CD14-positive monocyte (primary cell): ENCODE data around the gene LIMA1. TPM values are rescaled to one million over a fixed set of nuclear protein-coding genes. Genes with fewer than 3 reads are reported as not detected.
"Not testable (repeated sequence)": the region's sequence is repeated elsewhere in the genome, so short reads cannot be mapped to it uniquely, and the experiment has no call there.

Experiments used
- DNase-seq, 3 donors: peaks; one replicate each; pipeline ENCODE4 v3.0.0-alpha.2; 2011 to 2022
- H2AFZ ChIP-seq: 2 replicates; pipeline ENCODE4 v1.6.0; 2012; ENCODE audit warnings: mild to moderate bottlenecking, low read depth, low read length, inconsistent platforms; ENCODE audit not compliant: insufficient read depth, poor library complexity, severe bottlenecking
- H3K27ac ChIP-seq, 2 donors: 1 replicate in 1 of 2; 2 replicates in 1 of 2; pipeline ENCODE4 v1.5.1; 2012 to 2013; ENCODE audit warnings: low read length in 2 of 2, control low read depth in 1 of 2, inconsistent platforms in 1 of 2, low read depth in 1 of 2, mild to moderate bottlenecking in 1 of 2
- H3K27me3 ChIP-seq, 2 donors: one replicate each; pipeline versions ENCODE4 v1.6.0 to v1.6.1; 2011 to 2013; ENCODE audit warnings: low read length in 2 of 2; ENCODE audit not compliant: control insufficient read depth in 2 of 2, insufficient read depth in 2 of 2
- H3K36me3 ChIP-seq, 2 donors: replicated peaks in 1 of 2; 1 replicate in 1 of 2; 2 replicates in 1 of 2; pipeline versions ENCODE4 v1.5.1 to v1.6.1; 2012 to 2013; ENCODE audit warnings: low read length in 2 of 2, control low read depth in 1 of 2, inconsistent platforms in 1 of 2, mild to moderate bottlenecking in 1 of 2; ENCODE audit not compliant: insufficient read depth in 2 of 2, control insufficient read depth in 1 of 2
- H3K4me1 ChIP-seq, 2 donors: 1 replicate in 1 of 2; 2 replicates in 1 of 2; pipeline versions ENCODE4 v1.5.1 to v1.6.1; 2012 to 2013; ENCODE audit warnings: low read length in 2 of 2, control low read depth in 1 of 2, inconsistent platforms in 1 of 2, mild to moderate bottlenecking in 1 of 2, moderate library complexity in 1 of 2; ENCODE audit not compliant: insufficient read depth in 2 of 2, control insufficient read depth in 1 of 2
- H3K4me2 ChIP-seq: replicated peaks from 2 replicates; pipeline ENCODE3; 2012; ENCODE audit warnings: low read length, moderate library complexity, mild to moderate bottlenecking; ENCODE audit not compliant: poor library complexity, severe bottlenecking; ENCODE audit errors: extremely low read depth
- H3K4me3 ChIP-seq, 3 experiments: fragments of 200-600 bp in 1 of 3; sonication (generic) in 1 of 3; replicated peaks in 1 of 3; 1 replicate in 2 of 3; 2 replicates in 1 of 3; pipeline ENCODE4 v1.5.1; 2011 to 2013; ENCODE audit warnings: low read length in 3 of 3, mild to moderate bottlenecking in 3 of 3, control low read depth in 2 of 3, low read depth in 2 of 3, inconsistent platforms in 1 of 3, moderate library complexity in 1 of 3
- H3K79me2 ChIP-seq: 2 replicates; pipeline ENCODE4 v1.6.0; 2012; ENCODE audit warnings: mild to moderate bottlenecking, control low read depth, inconsistent platforms, low read length, moderate library complexity; ENCODE audit not compliant: insufficient read depth
- H3K9ac ChIP-seq: 2 replicates; pipeline ENCODE4 v1.6.0; 2017; ENCODE audit warnings: low read length, mild to moderate bottlenecking; ENCODE audit not compliant: insufficient read depth, poor library complexity, severe bottlenecking
- H3K9me3 ChIP-seq, 2 donors: replicated peaks in 1 of 2; 1 replicate in 1 of 2; 2 replicates in 1 of 2; pipeline versions ENCODE4 v1.5.1 to v1.6.1; 2012 to 2013; ENCODE audit warnings: low read length in 2 of 2, control low read depth in 1 of 2; ENCODE audit not compliant: control insufficient read depth in 1 of 2, insufficient read depth in 1 of 2
- H4K20me1 ChIP-seq: 2 replicates; pipeline ENCODE4 v1.6.0; 2012; ENCODE audit warnings: mild to moderate bottlenecking, low read length, control low read depth, moderate library complexity; ENCODE audit not compliant: insufficient read depth
- H3K27ac Mint-ChIP-seq, 7 donors: one replicate each; pipeline ENCODE4 v1.8.0; 2020; ENCODE audit warnings: mild to moderate bottlenecking in 7 of 7, mixed read lengths in 7 of 7, moderate library complexity in 6 of 7, inconsistent platforms in 2 of 7
- H3K27me3 Mint-ChIP-seq, 3 donors: one replicate each; pipeline ENCODE4 v1.8.0; 2021 to 2022; ENCODE audit warnings: low read depth in 3 of 3, mild to moderate bottlenecking in 3 of 3, mixed read lengths in 3 of 3, moderate library complexity in 3 of 3, inconsistent platforms in 1 of 3
- H3K36me3 Mint-ChIP-seq, 2 donors: one replicate each; pipeline ENCODE4 v1.8.0; 2020; ENCODE audit warnings: mixed read lengths in 2 of 2, inconsistent platforms in 1 of 2, mild to moderate bottlenecking in 1 of 2
- H3K4me1 Mint-ChIP-seq: one replicate; pipeline ENCODE4 v1.8.0; 2020; ENCODE audit warnings: mild to moderate bottlenecking, mixed read lengths
- H3K4me3 Mint-ChIP-seq, 2 donors: one replicate each; pipeline ENCODE4 v1.8.0; 2020; ENCODE audit warnings: mild to moderate bottlenecking in 2 of 2, mixed read lengths in 2 of 2, moderate library complexity in 1 of 2
- H3K9me3 Mint-ChIP-seq, 7 donors: one replicate each; pipeline ENCODE4 v1.8.0; 2020 to 2022; ENCODE audit warnings: mixed read lengths in 7 of 7, mild to moderate bottlenecking in 6 of 7, moderate library complexity in 6 of 7, inconsistent platforms in 2 of 7
- WGBS: methylation state at CpG from one replicate; pipeline ENCODE4 v1.1.5; 2013; ENCODE audit warnings: missing lambda C conversion rate; ENCODE audit not compliant: insufficient coverage; 5-methylcytosine and 5-hydroxymethylcytosine counted together
- intact Hi-C, 2 donors: fragments of 100-400 bp; cut with micrococcal nuclease; formaldehyde crosslinking; loops; one replicate each; pipeline versions ENCODE4 v1.15.0 to v1.15.1; 2023
- polyA plus RNA-seq, 3 donors: library from polyadenylated mRNA; depleted of rRNA in 1 of 3; unstranded in 2 of 3; stranded (reverse) in 1 of 3; fragments of 300-500 nt in 2 of 3; fragments of >200 nt in 1 of 3; fragmentation: Illumina TruSeq in 2 of 3; gene quantifications; 1 replicate in 2 of 3; 2 replicates in 1 of 3; pipeline ENCODE4 v1.2.3, GENCODE V29; 2012 to 2021
- TF ChIP-seq, protein P1 (sequence below): fragments of 200-600 bp; IDR thresholded peaks from one replicate; pipeline ENCODE4 v1.8.0; 2022; ENCODE audit warnings: antibody characterized with exemption, mild to moderate bottlenecking

Gene LIMA1
- polyA plus RNA-seq, 3 donors: 0.24 to 0.62 (median 0.51) TPM

DNA sequence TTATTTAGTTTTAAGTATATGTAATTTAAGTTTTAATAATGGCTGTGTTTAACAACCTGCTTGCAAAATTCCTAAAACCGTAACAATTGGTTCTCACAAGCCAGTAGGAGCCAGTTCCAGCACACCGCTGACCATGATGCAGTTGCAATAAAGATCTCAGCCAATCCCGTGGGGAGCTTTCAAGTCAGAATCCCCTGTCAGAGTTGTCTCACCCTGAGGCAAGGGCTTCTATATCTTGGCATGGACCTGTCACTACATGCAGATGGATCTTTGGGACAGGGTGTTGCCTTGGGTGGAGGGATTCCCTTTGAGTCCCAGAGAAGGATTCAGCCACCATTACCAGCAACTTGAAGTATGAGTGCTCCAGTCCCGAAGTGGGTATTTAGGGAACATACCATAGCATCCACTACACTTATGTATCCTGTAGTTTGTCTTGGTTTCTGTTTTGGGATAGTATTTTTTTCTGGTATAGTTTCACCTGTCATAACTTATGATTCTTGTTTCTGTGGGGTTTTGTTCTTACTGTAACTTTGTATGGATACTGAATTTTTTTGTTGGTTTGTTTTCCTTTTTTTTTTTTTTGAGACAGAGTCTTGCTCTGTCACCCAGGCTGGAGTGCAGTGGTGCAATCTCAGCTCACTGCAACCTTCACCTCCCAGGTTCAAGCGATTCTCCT, 30.1 kb upstream of the LIMA1 start:
- H3K36me3 Mint-ChIP-seq: no peaks in the 10 kb centered on the region
- intact Hi-C loops: no loop called here
- no peaks in the 10 kb centered on the region for H3K4me1 ChIP-seq
- no peaks in the 10 kb centered on the region for H3K9me3 Mint-ChIP-seq
- peaks cover 0 to 1% (median 0%) of the 10 kb centered on the region in 3 donors for H3K27me3 Mint-ChIP-seq
- H3K4me2 ChIP-seq: no peak overlapping the region
- 100% methylated on average over 3 of the region's 5 CpGs for WGBS
- H3K36me3 ChIP-seq: no peaks in the 10 kb centered on the region
- H3K79me2 ChIP-seq: no peaks in the 10 kb centered on the region
- DNase-seq: no peak
- H3K4me1 Mint-ChIP-seq: no peaks in the 10 kb centered on the region
- TF ChIP-seq, protein P1, sequence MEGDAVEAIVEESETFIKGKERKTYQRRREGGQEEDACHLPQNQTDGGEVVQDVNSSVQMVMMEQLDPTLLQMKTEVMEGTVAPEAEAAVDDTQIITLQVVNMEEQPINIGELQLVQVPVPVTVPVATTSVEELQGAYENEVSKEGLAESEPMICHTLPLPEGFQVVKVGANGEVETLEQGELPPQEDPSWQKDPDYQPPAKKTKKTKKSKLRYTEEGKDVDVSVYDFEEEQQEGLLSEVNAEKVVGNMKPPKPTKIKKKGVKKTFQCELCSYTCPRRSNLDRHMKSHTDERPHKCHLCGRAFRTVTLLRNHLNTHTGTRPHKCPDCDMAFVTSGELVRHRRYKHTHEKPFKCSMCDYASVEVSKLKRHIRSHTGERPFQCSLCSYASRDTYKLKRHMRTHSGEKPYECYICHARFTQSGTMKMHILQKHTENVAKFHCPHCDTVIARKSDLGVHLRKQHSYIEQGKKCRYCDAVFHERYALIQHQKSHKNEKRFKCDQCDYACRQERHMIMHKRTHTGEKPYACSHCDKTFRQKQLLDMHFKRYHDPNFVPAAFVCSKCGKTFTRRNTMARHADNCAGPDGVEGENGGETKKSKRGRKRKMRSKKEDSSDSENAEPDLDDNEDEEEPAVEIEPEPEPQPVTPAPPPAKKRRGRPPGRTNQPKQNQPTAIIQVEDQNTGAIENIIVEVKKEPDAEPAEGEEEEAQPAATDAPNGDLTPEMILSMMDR: no peak
- H3K4me3 ChIP-seq: no peak overlapping the region
- H3K9me3 ChIP-seq: no peaks in the 10 kb centered on the region
- no peak overlapping the region for H3K4me3 Mint-ChIP-seq
- no peaks in the 10 kb centered on the region for H3K27me3 ChIP-seq
- H3K27ac ChIP-seq: no peak overlapping the region
- H2AFZ ChIP-seq: no peak overlapping the region
- H3K9ac ChIP-seq: no peak overlapping the region
- no peaks in the 10 kb centered on the region for H4K20me1 ChIP-seq
- no peak overlapping the region for H3K27ac Mint-ChIP-seq

DNA sequence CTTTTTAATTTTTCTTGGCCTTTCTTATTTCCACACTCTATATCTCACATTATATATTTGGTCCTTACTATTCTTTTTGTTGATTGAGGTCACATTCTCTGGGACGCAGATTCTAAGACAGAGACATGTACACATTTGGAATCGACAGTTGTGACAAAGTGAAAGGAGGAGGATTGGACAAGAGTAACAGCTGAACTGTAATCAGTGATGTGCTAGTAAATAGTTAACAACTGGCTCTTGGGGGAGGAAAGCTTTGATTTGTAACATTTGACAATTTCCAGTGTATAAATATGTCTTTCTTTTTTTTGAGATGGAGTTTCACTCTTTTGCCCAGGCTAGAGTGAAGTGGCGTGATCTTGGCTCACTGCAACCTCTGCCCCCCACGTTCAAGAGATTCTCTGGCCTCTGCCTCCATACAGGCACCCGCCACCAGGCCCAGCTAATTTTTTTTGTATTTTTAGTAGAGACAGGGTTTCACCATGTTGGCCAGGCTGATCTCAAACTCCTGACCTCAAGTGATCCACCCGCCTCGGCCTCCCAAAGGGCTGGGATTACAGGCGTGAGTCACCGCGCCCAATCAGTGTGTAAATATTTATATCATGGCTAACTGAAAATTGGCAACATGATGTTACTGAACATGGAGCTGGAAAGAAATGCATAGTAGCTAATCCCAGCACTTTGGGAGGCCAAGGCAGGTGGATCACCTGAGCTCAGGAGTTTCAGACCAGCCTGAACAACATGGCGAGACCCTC, 28.7 kb upstream of the LIMA1 start:
- DNase-seq, H3K4me3 Mint-ChIP-seq, H3K4me2 ChIP-seq, H3K27ac Mint-ChIP-seq, intact Hi-C loops, H3K9ac ChIP-seq, H3K27me3 ChIP-seq, H3K79me2 ChIP-seq, H3K9me3 Mint-ChIP-seq, H3K9me3 ChIP-seq, H3K27me3 Mint-ChIP-seq, H3K36me3 ChIP-seq, H4K20me1 ChIP-seq, H3K4me1 ChIP-seq, H3K27ac ChIP-seq, H3K4me1 Mint-ChIP-seq, H3K4me3 ChIP-seq, H2AFZ ChIP-seq, H3K36me3 Mint-ChIP-seq: not testable (repeated sequence)
- 97% methylated on average over 8 of the region's 11 CpGs for WGBS
